Measurements from ENCODE around the gene RFTN1. TPM values are rescaled to one million over a fixed set of nuclear protein-coding genes. Genes with fewer than 3 reads are reported as not detected.

RFTN1 gene
- total and polyA plus RNA-seq, 5 donors from 2014 or later = 87.1 to 111 (median 104) TPM

- Histone ChIP-seq H3K9me3 (ENCODE audit: control insufficient read depth in 2 of 2, low read length in 2 of 2) (no peaks in the 10 kb centered on the region), H3K4me3 (ENCODE audit: low read depth, low read length) (peak overlapping the region; percentile 78), H3K4me1 (ENCODE audit: control insufficient read depth, insufficient read depth, low read length, poor library complexity, severe bottlenecking) (peaks cover 58% of the 10 kb centered on the region), H3K36me3 (ENCODE audit: control insufficient read depth, insufficient read depth, low read length) (peaks cover 20% of the 10 kb centered on the region), H3K27me3 (ENCODE audit: control insufficient read depth, insufficient read depth, low read length) (no peaks in the 10 kb centered on the region), H3K27ac (ENCODE audit: insufficient read depth, low read length, poor library complexity, severe bottlenecking) (peak overlapping the region; percentile 82)
- Mint-ChIP-seq H3K27me3 (no peaks in the 10 kb centered on the region), H3K9me3 (no peaks in the 10 kb centered on the region), H3K4me1 (peaks cover 31 to 95% (median 74%) of the 10 kb centered on the region in 4 donors), H3K4me3 (peak overlapping the region; percentile 70 to 88 (median 76)), H3K27ac (peak overlapping the region; percentile 81 to 99 (median 88)), H3K36me3 (peaks cover 29% of the 10 kb centered on the region)
- DNase-seq = no peak
- peak; percentile 25 to 30 for ATAC-seq (ENCODE audit: low read depth in 2 of 2)
These were observed 31.2 kb downstream of the RFTN1 start for GRCh38 chr3:16482194-16482769.

GRCh38 chr3:16481546-16481897 is 32.0 kb downstream of the RFTN1 start:
- Histone ChIP-seq H3K4me1 (ENCODE audit: control insufficient read depth, insufficient read depth, low read length, poor library complexity, severe bottlenecking) (peaks cover 63% of the 10 kb centered on the region), H3K36me3 (ENCODE audit: control insufficient read depth, insufficient read depth, low read length) (peaks cover 14% of the 10 kb centered on the region), H3K4me3 (ENCODE audit: low read depth, low read length) (peak overlapping the region; percentile 78), H3K27ac (ENCODE audit: insufficient read depth, low read length, poor library complexity, severe bottlenecking) (peak overlapping the region; percentile 82), H3K27me3 (ENCODE audit: control insufficient read depth, insufficient read depth, low read length) (no peaks in the 10 kb centered on the region), H3K9me3 (ENCODE audit: control insufficient read depth in 2 of 2, low read length in 2 of 2) (no peaks in the 10 kb centered on the region)
- Mint-ChIP-seq H3K27me3 (no peaks in the 10 kb centered on the region), H3K4me3 (peak overlapping the region; percentile 17 to 79 (median 73)), H3K27ac (peak overlapping the region; percentile 81 to 99 (median 88)), H3K36me3 (peaks cover 23% of the 10 kb centered on the region), H3K9me3 (no peaks in the 10 kb centered on the region), H3K4me1 (peaks cover 31 to 95% (median 77%) of the 10 kb centered on the region in 4 donors)
- DNase-seq = no peak
- no peak for ATAC-seq (ENCODE audit: low read depth in 2 of 2)

GRCh38 chr3:16480861-16481545 is 32.5 kb downstream of the RFTN1 start:
- Histone ChIP-seq H3K36me3 (ENCODE audit: control insufficient read depth, insufficient read depth, low read length) (peaks cover 11% of the 10 kb centered on the region), H3K4me1 (ENCODE audit: control insufficient read depth, insufficient read depth, low read length, poor library complexity, severe bottlenecking) (peaks cover 65% of the 10 kb centered on the region), H3K9me3 (ENCODE audit: control insufficient read depth in 2 of 2, low read length in 2 of 2) (no peaks in the 10 kb centered on the region), H3K27ac (ENCODE audit: insufficient read depth, low read length, poor library complexity, severe bottlenecking) (peak overlapping the region; percentile 82), H3K4me3 (ENCODE audit: low read depth, low read length) (peak overlapping the region; percentile 78), H3K27me3 (ENCODE audit: control insufficient read depth, insufficient read depth, low read length) (no peaks in the 10 kb centered on the region)
- Mint-ChIP-seq H3K27me3 (no peaks in the 10 kb centered on the region), H3K4me1 (peaks cover 34 to 95% (median 74%) of the 10 kb centered on the region in 4 donors), H3K4me3 (peak overlapping the region; percentile 38 to 79 (median 73)), H3K9me3 (no peaks in the 10 kb centered on the region), H3K36me3 (peaks cover 23% of the 10 kb centered on the region), H3K27ac (peak overlapping the region; percentile 81 to 99 (median 88))
- ATAC-seq (ENCODE audit: low read depth in 2 of 2) (peak; percentile 46 to 61), DNase-seq (peak in 2 of 3 donors; percentile 58 to 80)

- peaks cover 38% of the 10 kb centered on the region for H3K36me3 Mint-ChIP-seq
These were observed 35.0 kb downstream of the RFTN1 start for GRCh38 chr3:16478516-16478915.

GRCh38 chr3:16477521-16477920 is 36.0 kb downstream of the RFTN1 start:
- Histone ChIP-seq H3K4me3 (ENCODE audit: low read depth, low read length) (no peak overlapping the region), H3K27ac (ENCODE audit: insufficient read depth, low read length, poor library complexity, severe bottlenecking) (no peak overlapping the region), H3K9me3 (ENCODE audit: control insufficient read depth in 2 of 2, low read length in 2 of 2) (no peaks in the 10 kb centered on the region), H3K4me1 (ENCODE audit: control insufficient read depth, insufficient read depth, low read length, poor library complexity, severe bottlenecking) (peaks cover 48% of the 10 kb centered on the region), H3K36me3 (ENCODE audit: control insufficient read depth, insufficient read depth, low read length) (peaks cover 15% of the 10 kb centered on the region), H3K27me3 (ENCODE audit: control insufficient read depth, insufficient read depth, low read length) (no peaks in the 10 kb centered on the region)
- Mint-ChIP-seq H3K27me3 (no peaks in the 10 kb centered on the region), H3K9me3 (no peaks in the 10 kb centered on the region), H3K4me3 (no peak overlapping the region), H3K27ac (peak overlapping the region in 2 of 3 donors; percentile 31 to 76), H3K36me3 (peaks cover 39% of the 10 kb centered on the region), H3K4me1 (peaks cover 30 to 92% (median 62%) of the 10 kb centered on the region in 4 donors)
- no peak for ATAC-seq (ENCODE audit: low read depth in 2 of 2)
- DNase-seq = no peak

More at GRCh38 chr3:16478516-16478915, 35.0 kb downstream of the RFTN1 start:
- ATAC-seq (ENCODE audit: low read depth in 2 of 2) (no peak), DNase-seq (no peak)
- Histone ChIP-seq H3K9me3 (ENCODE audit: control insufficient read depth in 2 of 2, low read length in 2 of 2) (no peaks in the 10 kb centered on the region), H3K4me3 (ENCODE audit: low read depth, low read length) (no peak overlapping the region), H3K27me3 (ENCODE audit: control insufficient read depth, insufficient read depth, low read length) (no peaks in the 10 kb centered on the region), H3K36me3 (ENCODE audit: control insufficient read depth, insufficient read depth, low read length) (peaks cover 11% of the 10 kb centered on the region), H3K27ac (ENCODE audit: insufficient read depth, low read length, poor library complexity, severe bottlenecking) (peak overlapping the region; percentile 44), H3K4me1 (ENCODE audit: control insufficient read depth, insufficient read depth, low read length, poor library complexity, severe bottlenecking) (peaks cover 58% of the 10 kb centered on the region)
- Mint-ChIP-seq H3K4me1 (peaks cover 35 to 95% (median 70%) of the 10 kb centered on the region in 4 donors), H3K9me3 (no peaks in the 10 kb centered on the region), H3K4me3 (peak overlapping the region in 2 of 4 donors; percentile 35 to 39), H3K27me3 (no peaks in the 10 kb centered on the region), H3K27ac (peak overlapping the region; percentile 62 to 87 (median 81))

GRCh38 chr3:16477056-16477455 is 36.4 kb downstream of the RFTN1 start:
- Mint-ChIP-seq H3K9me3 (no peaks in the 10 kb centered on the region), H3K27me3 (no peaks in the 10 kb centered on the region), H3K27ac (peak overlapping the region; percentile 31 to 76 (median 74)), H3K36me3 (peaks cover 44% of the 10 kb centered on the region), H3K4me1 (peaks cover 26 to 87% (median 60%) of the 10 kb centered on the region in 4 donors), H3K4me3 (peak overlapping the region in 1 of 4 donors; percentile 12)
- Histone ChIP-seq H3K9me3 (ENCODE audit: control insufficient read depth in 2 of 2, low read length in 2 of 2) (no peaks in the 10 kb centered on the region), H3K4me3 (ENCODE audit: low read depth, low read length) (peak overlapping the region; percentile 41), H3K4me1 (ENCODE audit: control insufficient read depth, insufficient read depth, low read length, poor library complexity, severe bottlenecking) (peaks cover 44% of the 10 kb centered on the region), H3K36me3 (ENCODE audit: control insufficient read depth, insufficient read depth, low read length) (peaks cover 19% of the 10 kb centered on the region), H3K27me3 (ENCODE audit: control insufficient read depth, insufficient read depth, low read length) (no peaks in the 10 kb centered on the region), H3K27ac (ENCODE audit: insufficient read depth, low read length, poor library complexity, severe bottlenecking) (no peak overlapping the region)
- no peak for DNase-seq
- no peak for ATAC-seq (ENCODE audit: low read depth in 2 of 2)

- Mint-ChIP-seq H3K27ac (peak overlapping the region; percentile 74 to 81 (median 76)), H3K36me3 (peaks cover 48% of the 10 kb centered on the region), H3K27me3 (no peaks in the 10 kb centered on the region), H3K4me3 (peak overlapping the region in 2 of 4 donors; percentile 12 to 42), H3K4me1 (peaks cover 26 to 83% (median 56%) of the 10 kb centered on the region in 4 donors), H3K9me3 (no peaks in the 10 kb centered on the region)
- H3K4me1 ChIP-seq (ENCODE audit: control insufficient read depth, insufficient read depth, low read length, poor library complexity, severe bottlenecking) = peaks cover 40% of the 10 kb centered on the region
- DNase-seq = no peak
- H3K9me3 ChIP-seq (ENCODE audit: control insufficient read depth in 2 of 2, low read length in 2 of 2) = no peaks in the 10 kb centered on the region
- H3K4me3 ChIP-seq (ENCODE audit: low read depth, low read length) = peak overlapping the region; percentile 41
- ATAC-seq (ENCODE audit: low read depth in 2 of 2) = no peak
- peaks cover 23% of the 10 kb centered on the region for H3K36me3 ChIP-seq (ENCODE audit: control insufficient read depth, insufficient read depth, low read length)
- H3K27ac ChIP-seq (ENCODE audit: insufficient read depth, low read length, poor library complexity, severe bottlenecking) = no peak overlapping the region
- H3K27me3 ChIP-seq (ENCODE audit: control insufficient read depth, insufficient read depth, low read length) = no peaks in the 10 kb centered on the region
These were observed 36.9 kb downstream of the RFTN1 start for GRCh38 chr3:16476636-16477035.
